Endothelial cell of umbilical vein (primary cell): ENCODE data around the gene FRZB. TPM values are rescaled to one million over a fixed set of nuclear protein-coding genes. Genes with fewer than 3 reads are reported as not detected.

Experiments used
- BruUV-seq: library from RNA; stranded (reverse); fragments of 400-500 nt; replicated peaks from 2 replicates; lab custom pipeline; 2021; lab: Mats Ljungman, UMichigan
- CTCF ChIA-PET: fragments of 300-600, 350-600 bp; sonication (Branson Sonifier 250); formaldehyde crosslinking; loops from one replicate; lab custom pipeline; 2021; ENCODE audit warnings: antibody characterized with exemption, inconsistent platforms; lab: Charles Lee
- POLR2A ChIA-PET: fragments of 300-600, 350-600 bp; sonication (Branson Sonifier 250); formaldehyde crosslinking; loops from one replicate; lab custom pipeline; 2021; ENCODE audit warnings: antibody characterized with exemption, inconsistent platforms; lab: Charles Lee
- DNase-seq: peaks from one replicate; pipeline ENCODE4 v3.0.0-alpha.2; 2011; ENCODE audit warnings: low read depth, low spot score
- FAIRE-seq: peaks from 2 replicates; lab custom pipeline; 2011; peaks lifted over from hg19 to GRCh38; lab: Jason Lieb, UNC
- H2AFZ ChIP-seq: 2 replicates; pipeline ENCODE4 v1.6.0; 2012; ENCODE audit warnings: low read depth, low read length, control low read depth, inconsistent platforms
- H3K27ac ChIP-seq: 2 replicates; pipeline ENCODE4 v1.5.1; 2011; ENCODE audit warnings: low read depth, mild to moderate bottlenecking, control low read depth, low read length, moderate library complexity; ENCODE audit not compliant: insufficient read depth
- H3K27me3 ChIP-seq, 2 experiments: 2 replicates each; pipeline versions ENCODE4 v1.6.0 to v1.6.1; 2011; ENCODE audit warnings: low read length in 2 of 2, mixed read lengths in 1 of 2; ENCODE audit not compliant: control insufficient read depth in 2 of 2, insufficient read depth in 2 of 2
- H3K36me3 ChIP-seq, 2 experiments: 2 replicates in 1 of 2; 3 replicates in 1 of 2; pipeline ENCODE4 v1.5.1; 2011; ENCODE audit warnings: low read length in 2 of 2, mild to moderate bottlenecking in 1 of 2, moderate library complexity in 1 of 2; ENCODE audit not compliant: control insufficient read depth in 2 of 2, insufficient read depth in 2 of 2; ENCODE audit errors: extremely low read depth in 1 of 2
- H3K4me1 ChIP-seq: 3 replicates; pipeline ENCODE4 v1.5.1; 2011; ENCODE audit warnings: mild to moderate bottlenecking, low read length; ENCODE audit not compliant: control insufficient read depth, insufficient read depth; ENCODE audit errors: extremely low read depth
- H3K4me2 ChIP-seq: 2 replicates; pipeline ENCODE4 v1.6.1; 2011; ENCODE audit warnings: low read length, control low read depth, mixed read lengths; ENCODE audit not compliant: insufficient read depth
- H3K4me3 ChIP-seq, 3 experiments: fragments of 200-600 bp in 1 of 3; sonication (generic), shearing (Covaris generic) in 1 of 3; replicated peaks in 1 of 3; 2 replicates each; pipeline ENCODE4 v1.5.1; 2011 to 2016; ENCODE audit warnings: control low read depth in 3 of 3, low read length in 3 of 3, mild to moderate bottlenecking in 2 of 3, inconsistent platforms in 1 of 3, low read depth in 1 of 3, moderate library complexity in 1 of 3; ENCODE audit not compliant: insufficient read depth in 1 of 3
- H3K79me2 ChIP-seq: 2 replicates; pipeline ENCODE4 v1.6.0; 2012; ENCODE audit warnings: low read length, inconsistent platforms; ENCODE audit not compliant: control insufficient read depth, insufficient read depth
- H3K9ac ChIP-seq: replicated peaks from 2 replicates; pipeline ENCODE3; 2011; ENCODE audit warnings: low read length, control low read depth; ENCODE audit not compliant: insufficient read depth; ENCODE audit errors: extremely low read depth
- H3K9me1 ChIP-seq: replicated peaks from 3 replicates; pipeline ENCODE4 v1.6.0; 2011; ENCODE audit warnings: mild to moderate bottlenecking, low read length; ENCODE audit not compliant: control insufficient read depth, insufficient read depth; ENCODE audit errors: extremely low read depth
- H3K9me3 ChIP-seq: replicated peaks from 2 replicates; pipeline ENCODE4 v1.5.1; 2012; ENCODE audit warnings: low read length, inconsistent platforms; ENCODE audit not compliant: control insufficient read depth, insufficient read depth
- H4K20me1 ChIP-seq: replicated peaks from 2 replicates; pipeline ENCODE3; 2011; ENCODE audit warnings: mild to moderate bottlenecking, low read length; ENCODE audit not compliant: control insufficient read depth, insufficient read depth; ENCODE audit errors: extremely low read depth
- EZH2 ChIP-seq: IDR thresholded peaks from 2 replicates; pipeline ENCODE4 v1.6.1; 2012; ENCODE audit warnings: borderline replicate concordance, low read depth, mild to moderate bottlenecking, moderate library complexity, low read length, inconsistent platforms; ENCODE audit not compliant: severe bottlenecking
- FOS ChIP-seq: IDR thresholded peaks from 2 replicates; pipeline ENCODE4 v1.6.1; 2011; ENCODE audit warnings: mild to moderate bottlenecking, low read length, moderate library complexity, borderline replicate concordance; ENCODE audit not compliant: insufficient read depth
- JUN ChIP-seq: IDR thresholded peaks from 2 replicates; pipeline ENCODE4 v1.6.1; 2011; ENCODE audit warnings: borderline replicate concordance, low read depth; ENCODE audit not compliant: insufficient read length, insufficient read depth
- POLR2AphosphoS5 ChIP-seq: IDR thresholded peaks from 2 replicates; pipeline ENCODE4 v1.6.1; 2012; ENCODE audit warnings: low read depth, mild to moderate bottlenecking, control low read depth, low read length, moderate library complexity; ENCODE audit not compliant: insufficient read depth
- dilution Hi-C: fragments of 300-500 bp; cut with MboI; formaldehyde crosslinking; loops from one replicate; pipeline ENCODE4 v1.15.0; 2019; ENCODE audit warnings: low sequenced_read_pairs; ENCODE audit not compliant: extremely low pct_ligation_motif_present
- intact Hi-C: fragments of 100-400 bp; cut with micrococcal nuclease; formaldehyde crosslinking; loops from one replicate; pipeline ENCODE4 v1.10.0; 2022
- polyA plus RNA-seq, 4 experiments: library from polyadenylated mRNA; depleted of rRNA in 3 of 4; stranded (reverse) in 3 of 4; unstranded in 1 of 4; fragments of >200 nt; gene quantifications; 2 replicates each; pipeline versions ENCODE4 v1.2.1 to v1.2.3, GENCODE V29; 2011 to 2012; ENCODE audit warnings: missing spikeins in 1 of 4
- total RNA-seq: library from RNA; stranded (reverse); gene quantifications from 2 replicates; pipeline ENCODE4 v1.2.3, GENCODE V29; 2021
- TF ChIP-seq, protein P1 (sequence below), 2 donors: IDR thresholded peaks; 1 replicate in 1 of 2; 2 replicates in 1 of 2; pipeline ENCODE4 v1.5.1; 2011; ENCODE audit warnings: low read length in 2 of 2, mild to moderate bottlenecking in 2 of 2, moderate library complexity in 2 of 2, control low read depth in 1 of 2, inconsistent platforms in 1 of 2, low read depth in 1 of 2; ENCODE audit not compliant: insufficient read depth in 1 of 2; ENCODE audit errors: extremely low read depth in 1 of 2

FRZB gene
- total and polyA plus RNA-seq, 2 donors (not counting 3 experiments of a cell fraction or from before 2014, with no cell fraction given) = 0.04 TPM; not detected in 1

DNA sequence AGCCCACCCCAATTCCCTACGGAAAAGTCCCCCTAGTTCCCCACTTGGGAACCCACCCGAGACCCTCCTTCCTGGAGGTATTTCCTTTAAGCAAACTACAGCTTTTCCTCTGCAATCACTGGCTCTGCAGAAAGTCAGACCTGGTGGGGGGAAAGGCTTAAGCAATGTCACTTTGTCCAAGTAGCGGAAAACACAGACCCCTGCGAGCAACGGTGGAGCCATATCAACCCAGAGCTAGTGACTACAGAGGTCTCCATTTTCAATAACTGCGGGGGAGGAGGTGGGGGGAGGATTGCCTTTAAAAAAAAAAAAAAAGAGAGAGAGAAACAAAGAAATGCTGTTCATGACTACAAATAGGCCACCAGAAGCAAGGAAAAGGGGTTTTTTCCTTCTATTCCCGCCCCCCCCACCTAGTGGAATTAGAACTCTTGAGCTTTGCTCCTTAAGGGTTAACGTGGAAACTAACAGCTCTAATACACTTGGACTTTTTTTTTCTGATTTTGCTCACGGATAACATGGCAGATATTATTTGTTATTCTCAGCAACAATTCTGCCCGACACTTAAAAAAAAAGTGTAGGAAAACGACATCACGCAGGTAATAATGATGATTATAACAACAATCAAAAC lies 1.1 kb upstream of the FRZB start:
- Histone ChIP-seq H3K9ac (no peak overlapping the region), H3K9me1 (no peaks in the 10 kb centered on the region), H3K4me2 (peak overlapping the region; percentile 95), H3K36me3 (no peaks in the 10 kb centered on the region), H3K27ac (no peak overlapping the region), H3K27me3 (peaks cover 8 to 13% of the 10 kb centered on the region in 2 experiments), H4K20me1 (no peaks in the 10 kb centered on the region), H2AFZ (peak overlapping the region; percentile 90), H3K79me2 (no peaks in the 10 kb centered on the region), H3K4me1 (peaks cover 11% of the 10 kb centered on the region), H3K4me3 (peak overlapping the region in 1 of 3 experiments; percentile 31), H3K9me3 (no peaks in the 10 kb centered on the region)
- DNase-seq (no peak), FAIRE-seq (no peak)
- TF ChIP-seq JUN (no peak), FOS (no peak)
- ChIA-PET POLR2A (interaction anchor here (0.7 kb wide), 1 partner anchor 102 kb away, joined by 5 read pairs; no protein-coding TSS in a partner anchor), CTCF (interaction anchor here (0.8 to 1.4 kb wide), 8 partner anchors 9 to 104 kb away, joined by 3 to 5 read pairs (median 3); no protein-coding TSS in a partner anchor)
- intact Hi-C loops (loop anchor here (5.0 kb wide), 2 partner anchors 75 to 100 kb away; no protein-coding TSS in a partner anchor), dilution Hi-C loops (no loop called here)
- no TSS peak for BruUV-seq

DNA sequence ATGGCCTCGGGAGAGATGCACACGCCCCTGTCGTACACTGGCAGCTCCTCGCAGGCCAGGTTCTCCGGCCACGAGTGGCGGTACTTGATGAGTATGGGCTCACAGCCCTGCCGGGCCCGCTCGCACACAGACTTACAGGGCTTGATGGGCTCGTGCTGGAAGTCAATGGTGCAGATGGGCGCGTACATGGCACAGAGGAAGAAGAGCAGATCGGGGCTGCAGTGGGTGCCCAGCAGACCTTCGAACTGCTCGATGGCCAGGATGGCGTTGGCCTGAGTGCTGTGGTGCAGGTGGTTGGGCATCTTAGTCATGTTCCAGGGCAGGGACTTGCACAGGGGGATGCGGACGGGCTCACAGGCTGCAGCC lies 359 bp downstream of the FRZB start:
- intact Hi-C loops (loop anchor here (5.0 kb wide), 2 partner anchors 74 to 99 kb away; no protein-coding TSS in a partner anchor), dilution Hi-C loops (no loop called here)
- H3K4me1 ChIP-seq = peaks cover 11% of the 10 kb centered on the region
- H3K9me3 ChIP-seq = no peaks in the 10 kb centered on the region
- no peaks in the 10 kb centered on the region for H3K36me3 ChIP-seq
- peak overlapping the region; percentile 95 for H3K4me2 ChIP-seq
- no peak for DNase-seq
- H2AFZ ChIP-seq = peak overlapping the region; percentile 90
- FAIRE-seq = no peak
- no peak overlapping the region for H3K9ac ChIP-seq
- TF ChIP-seq, protein P1, sequence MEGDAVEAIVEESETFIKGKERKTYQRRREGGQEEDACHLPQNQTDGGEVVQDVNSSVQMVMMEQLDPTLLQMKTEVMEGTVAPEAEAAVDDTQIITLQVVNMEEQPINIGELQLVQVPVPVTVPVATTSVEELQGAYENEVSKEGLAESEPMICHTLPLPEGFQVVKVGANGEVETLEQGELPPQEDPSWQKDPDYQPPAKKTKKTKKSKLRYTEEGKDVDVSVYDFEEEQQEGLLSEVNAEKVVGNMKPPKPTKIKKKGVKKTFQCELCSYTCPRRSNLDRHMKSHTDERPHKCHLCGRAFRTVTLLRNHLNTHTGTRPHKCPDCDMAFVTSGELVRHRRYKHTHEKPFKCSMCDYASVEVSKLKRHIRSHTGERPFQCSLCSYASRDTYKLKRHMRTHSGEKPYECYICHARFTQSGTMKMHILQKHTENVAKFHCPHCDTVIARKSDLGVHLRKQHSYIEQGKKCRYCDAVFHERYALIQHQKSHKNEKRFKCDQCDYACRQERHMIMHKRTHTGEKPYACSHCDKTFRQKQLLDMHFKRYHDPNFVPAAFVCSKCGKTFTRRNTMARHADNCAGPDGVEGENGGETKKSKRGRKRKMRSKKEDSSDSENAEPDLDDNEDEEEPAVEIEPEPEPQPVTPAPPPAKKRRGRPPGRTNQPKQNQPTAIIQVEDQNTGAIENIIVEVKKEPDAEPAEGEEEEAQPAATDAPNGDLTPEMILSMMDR (IDR thresholded peaks at IDR 0.05; ENCODE audit: extremely low read depth in 1 of 2, insufficient read depth in 1 of 2, low read depth in 1 of 2, low read length in 2 of 2) = no peak
- TF ChIP-seq EZH2 (peak; percentile 38), POLR2AphosphoS5 (no peak)
- H3K27ac ChIP-seq = no peak overlapping the region
- no peaks in the 10 kb centered on the region for H3K9me1 ChIP-seq
- ChIA-PET POLR2A (no interaction called here), CTCF (interaction anchor here (1.4 to 2.1 kb wide), 3 partner anchors 12 to 33 kb away, joined by 3 to 7 read pairs (median 4); no protein-coding TSS in a partner anchor)
- no TSS peak for BruUV-seq
- no peaks in the 10 kb centered on the region for H4K20me1 ChIP-seq
- peak overlapping the region in 1 of 3 experiments; percentile 31 for H3K4me3 ChIP-seq
- H3K27me3 ChIP-seq = peaks cover 8 to 13% of the 10 kb centered on the region in 2 experiments
- no peaks in the 10 kb centered on the region for H3K79me2 ChIP-seq
